Testis (tissue), 3 donors: ENCODE measurements around the gene PLCB1. TPM values are rescaled to one million over a fixed set of nuclear protein-coding genes. Genes with fewer than 3 reads are reported as not detected.

ENCODE experiments used
- DNase-seq: peaks from one replicate; pipeline ENCODE4 v3.0.0-alpha.2; 2019
- H3K27ac ChIP-seq, 2 donors: fragments of 200-600 bp; sonication (generic); one replicate each; pipeline ENCODE4 v1.5.1; 2019
- H3K27me3 ChIP-seq: fragments of 200-600 bp; sonication (generic); one replicate; pipeline ENCODE4 v1.5.1; 2019
- H3K36me3 ChIP-seq: fragments of 200-600 bp; sonication (generic); one replicate; pipeline ENCODE4 v1.5.1; 2017; ENCODE audit warnings: low read depth; ENCODE audit errors: missing control alignments
- H3K4me1 ChIP-seq: fragments of 200-600 bp; sonication (generic); one replicate; pipeline ENCODE4 v1.5.1; 2019
- H3K4me3 ChIP-seq, 2 donors: fragments of 200-600 bp; sonication (generic); one replicate each; pipeline ENCODE4 v1.5.1; 2017 to 2019
- H3K9me3 ChIP-seq: fragments of 200-600 bp; sonication (generic); one replicate; pipeline ENCODE4 v1.5.1; 2017
- POLR2A ChIP-seq: fragments of 450-650 bp; IDR thresholded peaks from one replicate; pipeline ENCODE4 v1.6.1; 2017; ENCODE audit warnings: antibody characterized with exemption, mild to moderate bottlenecking, moderate library complexity
- WGBS, 2 donors: methylation state at CpG; one replicate each; pipeline ENCODE4 v1.1.5; 2018; 5-methylcytosine and 5-hydroxymethylcytosine counted together
- intact Hi-C: fragments of 100-400 bp; cut with DNase I; formaldehyde crosslinking; loops from one replicate; pipeline ENCODE4 v1.15.1; 2023; ENCODE audit warnings: low total_unique reads
- polyA plus RNA-seq: library from polyadenylated mRNA; stranded (reverse); fragments of 350-450 nt; fragmentation: Illumina TruSeq; extraction: RNeasy Lipid Tissue Mini Kit (QIAGEN cat#74804); gene quantifications from one replicate; pipeline ENCODE4 v1.2.3, GENCODE V29; 2014; ENCODE audit warnings: low read depth, low replicate concordance; ENCODE audit not compliant: insufficient read depth
- total RNA-seq, 2 donors: library from RNA; depleted of rRNA; stranded (reverse); fragments of >200 nt; gene quantifications; one replicate each; pipeline ENCODE4 v1.2.3, GENCODE V29; 2016
- TF ChIP-seq, protein P1 (sequence below), 3 experiments: fragments of 450-650 bp in 2 of 3; fragments of 200-600 bp in 1 of 3; sonication (generic) in 1 of 3; IDR thresholded peaks; one replicate each; pipeline ENCODE4 v1.5.1; 2016 to 2019; ENCODE audit warnings: antibody characterized with exemption in 3 of 3, mild to moderate bottlenecking in 2 of 3, moderate library complexity in 1 of 3

The PLCB1 gene
- total and polyA plus RNA-seq, 3 donors from 2014 or later = 3.1 to 9.8 (median 8.2) TPM

DNA sequence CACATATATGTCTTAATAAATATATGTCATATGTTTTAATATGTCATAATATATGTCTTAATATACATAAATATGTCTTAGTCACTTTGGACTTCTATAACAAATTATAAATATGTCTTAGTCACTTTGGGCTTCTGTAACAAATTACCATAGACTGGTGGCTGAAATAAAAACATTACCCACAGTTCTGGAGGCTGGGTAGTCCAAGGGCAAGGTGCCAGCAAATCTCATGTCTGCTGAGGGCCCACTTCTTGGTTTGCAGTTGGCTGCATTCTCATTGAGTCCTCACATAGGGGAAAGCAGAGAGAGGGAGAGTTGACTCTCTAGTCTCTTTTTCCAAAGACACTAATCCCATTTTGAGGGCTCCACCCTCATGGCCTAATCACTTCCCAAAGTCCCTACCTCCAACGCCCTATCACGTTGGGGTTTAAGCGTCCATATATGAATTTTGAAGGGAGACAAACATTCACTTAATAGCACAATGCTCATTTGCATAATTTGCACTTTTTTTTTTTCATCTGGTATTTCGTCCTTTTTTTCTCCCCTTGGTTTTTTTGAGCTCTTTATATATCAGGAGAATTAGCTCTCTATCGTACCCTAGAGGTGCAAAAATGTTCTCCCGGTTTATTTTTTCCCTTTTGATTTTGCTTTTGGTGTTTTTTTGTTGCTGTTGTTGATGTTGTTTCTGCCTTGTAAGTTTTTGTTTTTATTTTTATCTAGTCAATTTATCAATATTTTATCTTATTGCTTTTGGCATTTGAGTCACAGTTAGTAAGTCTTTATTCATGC lies 266.4 kb downstream of the PLCB1 start:
- Histone ChIP-seq H3K4me1 (no peaks in the 10 kb centered on the region), H3K4me3 (no peak overlapping the region), H3K27ac (no peak overlapping the region), H3K27me3 (no peaks in the 10 kb centered on the region), H3K36me3 (no peaks in the 10 kb centered on the region), H3K9me3 (no peaks in the 10 kb centered on the region)
- TF ChIP-seq POLR2A = no peak
- TF ChIP-seq, protein P1, sequence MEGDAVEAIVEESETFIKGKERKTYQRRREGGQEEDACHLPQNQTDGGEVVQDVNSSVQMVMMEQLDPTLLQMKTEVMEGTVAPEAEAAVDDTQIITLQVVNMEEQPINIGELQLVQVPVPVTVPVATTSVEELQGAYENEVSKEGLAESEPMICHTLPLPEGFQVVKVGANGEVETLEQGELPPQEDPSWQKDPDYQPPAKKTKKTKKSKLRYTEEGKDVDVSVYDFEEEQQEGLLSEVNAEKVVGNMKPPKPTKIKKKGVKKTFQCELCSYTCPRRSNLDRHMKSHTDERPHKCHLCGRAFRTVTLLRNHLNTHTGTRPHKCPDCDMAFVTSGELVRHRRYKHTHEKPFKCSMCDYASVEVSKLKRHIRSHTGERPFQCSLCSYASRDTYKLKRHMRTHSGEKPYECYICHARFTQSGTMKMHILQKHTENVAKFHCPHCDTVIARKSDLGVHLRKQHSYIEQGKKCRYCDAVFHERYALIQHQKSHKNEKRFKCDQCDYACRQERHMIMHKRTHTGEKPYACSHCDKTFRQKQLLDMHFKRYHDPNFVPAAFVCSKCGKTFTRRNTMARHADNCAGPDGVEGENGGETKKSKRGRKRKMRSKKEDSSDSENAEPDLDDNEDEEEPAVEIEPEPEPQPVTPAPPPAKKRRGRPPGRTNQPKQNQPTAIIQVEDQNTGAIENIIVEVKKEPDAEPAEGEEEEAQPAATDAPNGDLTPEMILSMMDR (IDR thresholded peaks at IDR 0.05) = no peak
- no peak for DNase-seq
- WGBS, 2 donors = 92 to 94% methylated on average over 6 of the region's 6 CpGs
- intact Hi-C loops = no loop called here

DNA sequence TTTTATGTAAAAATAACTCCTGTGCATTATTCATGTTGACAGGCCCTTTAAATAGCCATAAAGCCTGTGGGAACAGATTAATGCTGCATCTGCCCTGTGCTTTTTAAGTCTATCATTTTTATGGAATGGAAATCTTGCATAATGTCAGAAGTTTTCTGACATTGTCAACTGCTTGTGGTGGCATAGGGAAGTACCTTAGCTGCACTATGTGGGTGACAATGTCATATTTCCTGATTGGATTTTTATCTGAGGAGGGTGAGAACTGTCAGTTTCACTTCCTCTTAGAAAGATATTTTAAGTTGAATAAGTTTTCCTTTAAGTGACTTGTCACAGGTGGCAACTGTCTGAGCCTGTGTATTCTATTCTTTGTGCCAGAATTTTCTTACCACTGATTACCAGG lies 267.9 kb downstream of the PLCB1 start:
- no peak for TF ChIP-seq POLR2A
- TF ChIP-seq, protein P1 (IDR thresholded peaks at IDR 0.05) = no peak
- intact Hi-C loops = no loop called here

DNA sequence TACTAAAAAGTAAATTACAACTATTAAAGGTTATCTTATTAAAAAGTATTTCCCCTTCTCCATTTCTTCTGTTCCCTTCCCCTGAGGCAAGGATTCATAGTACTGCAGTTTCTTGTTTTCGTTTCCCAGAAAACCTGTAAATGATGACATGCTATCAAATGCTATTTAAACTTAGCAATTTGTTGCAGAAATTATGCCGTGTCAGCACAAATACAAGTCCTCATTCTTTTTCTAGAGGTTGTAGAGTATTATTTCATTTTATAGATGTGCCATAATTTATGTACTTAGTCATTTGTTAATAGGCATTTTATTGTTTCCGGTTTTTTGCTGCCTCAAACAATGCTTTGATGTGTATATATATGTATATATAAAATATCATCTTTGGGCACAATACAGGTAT lies 268.4 kb downstream of the PLCB1 start:
- Histone ChIP-seq H3K9me3 (no peaks in the 10 kb centered on the region), H3K27ac (no peak overlapping the region), H3K4me3 (no peak overlapping the region), H3K27me3 (no peaks in the 10 kb centered on the region), H3K36me3 (no peaks in the 10 kb centered on the region), H3K4me1 (no peaks in the 10 kb centered on the region)
- DNase-seq = no peak
- TF ChIP-seq POLR2A = no peak
- TF ChIP-seq, protein P1 (IDR thresholded peaks at IDR 0.05) = no peak
- intact Hi-C loops = no loop called here
- WGBS, 2 donors = 82 to 86% methylated on average over 3 of the region's 3 CpGs

More for the DNA sequence above, 267.9 kb downstream of the PLCB1 start:
- no peak for DNase-seq
- Histone ChIP-seq H3K4me1 (no peaks in the 10 kb centered on the region), H3K27ac (no peak overlapping the region), H3K9me3 (no peaks in the 10 kb centered on the region), H3K36me3 (no peaks in the 10 kb centered on the region), H3K27me3 (no peaks in the 10 kb centered on the region), H3K4me3 (no peak overlapping the region)

DNA sequence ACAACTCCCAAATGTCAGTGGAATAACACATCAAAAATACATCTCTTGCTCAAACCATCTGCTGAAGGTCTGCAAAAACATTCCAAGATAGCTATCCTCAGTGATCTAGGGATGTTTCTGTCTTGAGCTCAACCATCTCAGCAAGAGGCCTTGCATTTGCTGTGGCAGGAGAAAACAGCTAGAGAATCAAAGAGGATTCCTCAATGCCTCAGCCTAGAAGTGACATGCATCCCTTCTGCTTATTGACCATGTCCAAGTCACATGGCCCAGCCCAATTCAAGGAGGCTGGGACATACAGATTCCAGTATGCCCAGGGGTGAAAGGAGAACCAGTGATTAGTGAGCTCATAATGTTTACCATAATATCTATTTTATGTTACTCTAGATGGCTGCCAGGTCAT lies 269.5 kb downstream of the PLCB1 start:
- no peak overlapping the region for H3K27ac ChIP-seq
- intact Hi-C loops = no loop called here
- no peaks in the 10 kb centered on the region for H3K9me3 ChIP-seq
- no peak for DNase-seq
- H3K36me3 ChIP-seq = no peaks in the 10 kb centered on the region
- H3K27me3 ChIP-seq = no peaks in the 10 kb centered on the region
- no peak overlapping the region for H3K4me3 ChIP-seq
- no peak for TF ChIP-seq POLR2A
- TF ChIP-seq, protein P1 (IDR thresholded peaks at IDR 0.05) = no peak
- no peaks in the 10 kb centered on the region for H3K4me1 ChIP-seq

DNA sequence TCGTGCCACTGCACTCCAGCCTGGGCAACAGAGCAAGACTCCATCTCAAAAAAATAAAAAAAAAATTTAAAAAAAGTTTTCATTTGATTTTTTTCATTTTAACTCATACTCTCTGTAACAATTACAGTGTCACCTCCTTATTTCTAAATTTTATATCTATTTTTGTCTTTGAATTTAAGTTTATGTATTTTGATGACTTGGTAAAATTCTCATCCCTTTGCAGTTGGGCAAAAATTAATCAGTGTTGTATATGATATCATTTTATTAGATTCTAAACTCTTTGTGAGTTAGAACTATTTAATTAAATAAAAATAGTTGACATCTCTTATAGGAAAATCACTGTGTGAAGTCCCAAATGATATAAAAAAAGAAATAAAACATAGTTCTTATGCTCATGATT lies 270.7 kb downstream of the PLCB1 start:
- TF ChIP-seq, protein P1 (IDR thresholded peaks at IDR 0.05) = no peak
- TF ChIP-seq POLR2A = no peak
- Histone ChIP-seq H3K27ac (no peak overlapping the region), H3K36me3 (no peaks in the 10 kb centered on the region), H3K9me3 (no peaks in the 10 kb centered on the region), H3K4me1 (no peaks in the 10 kb centered on the region), H3K4me3 (no peak overlapping the region), H3K27me3 (no peaks in the 10 kb centered on the region)
- intact Hi-C loops = no loop called here
- no peak for DNase-seq
- WGBS, 2 donors = 88 to 100% methylated on average over 1 of the region's 1 CpG
